ENCODE data around the gene EFCC1. TPM values are rescaled to one million over a fixed set of nuclear protein-coding genes. Genes with fewer than 3 reads are reported as not detected.

EFCC1 gene
- total RNA-seq, 2 experiments from 2014 or later, result not detected

DNA sequence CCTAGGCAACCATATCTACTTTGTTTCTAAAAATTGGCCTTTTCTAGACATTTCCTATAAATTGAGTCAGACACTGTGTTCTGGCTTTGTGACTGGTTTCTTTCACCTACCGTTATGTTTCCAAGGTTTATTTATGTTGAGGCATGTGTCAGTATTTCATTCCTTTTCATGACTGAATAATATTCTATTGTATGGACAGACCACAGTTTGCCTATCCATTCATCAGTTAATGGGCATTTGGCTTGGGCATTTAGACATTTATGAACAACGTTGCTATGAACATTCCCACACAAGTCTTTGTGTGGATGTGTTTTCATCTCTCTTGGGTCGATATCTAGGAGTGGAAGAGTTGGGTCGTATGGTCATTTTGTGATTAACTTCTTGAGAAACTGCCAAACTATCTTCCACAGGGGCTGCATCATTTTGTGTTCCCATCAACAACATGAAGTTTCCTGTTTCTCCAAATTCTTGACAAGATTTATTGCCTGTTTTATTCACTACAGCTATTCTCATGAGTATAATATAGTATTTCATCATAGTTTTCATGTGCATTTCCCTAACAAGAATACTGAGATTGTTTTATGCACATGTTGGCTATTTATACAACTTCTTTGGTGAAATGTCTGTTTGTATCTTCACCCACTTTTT, 3.5 kb upstream of the EFCC1 start:
- Mint-ChIP-seq H3K9me3 (no peaks in the 10 kb centered on the region), H3K36me3 (ENCODE audit: low read depth) (no peaks in the 10 kb centered on the region), H3K27ac (no peak overlapping the region), H3K27me3 (peaks cover 39% of the 10 kb centered on the region), H3K4me1 (peaks cover 24% of the 10 kb centered on the region), H3K4me3 (no peak overlapping the region)
- no peak for DNase-seq
- ChIA-PET POLR2A (interaction anchor here (0.9 to 3.4 kb wide), 3 partner anchors 10 to 19 kb away, joined by 3 to 13 read pairs (median 3); no protein-coding TSS in a partner anchor), CTCF (interaction anchor here (1.3 to 3.3 kb wide), 2 partner anchors 18 to 29 kb away, joined by 5 to 18 read pairs; no protein-coding TSS in a partner anchor)

DNA sequence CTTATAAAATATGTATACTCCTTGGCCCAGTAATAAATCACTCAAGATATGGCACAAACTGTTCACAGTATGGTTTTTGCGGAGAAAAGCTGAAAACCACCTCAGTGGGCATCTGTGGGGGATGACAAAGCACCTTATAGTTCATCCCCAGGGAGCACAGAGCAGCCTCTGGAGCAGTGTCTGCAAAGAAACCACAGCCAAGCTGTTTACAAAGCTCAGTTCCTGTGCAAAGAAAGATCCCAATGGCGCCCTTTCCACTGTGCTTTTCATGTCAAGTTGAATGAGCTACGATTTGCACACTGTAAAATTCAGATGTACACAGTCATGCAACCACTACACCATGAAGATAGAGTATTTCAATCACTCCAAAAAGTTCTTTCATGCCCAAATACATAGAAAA, 2.5 kb upstream of the EFCC1 start:
- CTCF ChIA-PET, result interaction anchor here (0.6 to 3.3 kb wide), 5 partner anchors 13 to 54 kb away, joined by 3 to 18 read pairs (median 3); no protein-coding TSS in a partner anchor
- no peaks in the 10 kb centered on the region for H3K36me3 Mint-ChIP-seq (ENCODE audit: low read depth)
- H3K27ac Mint-ChIP-seq, result no peak overlapping the region
- no peak overlapping the region for H3K4me3 Mint-ChIP-seq
- DNase-seq, result no peak
- H3K4me1 Mint-ChIP-seq, result peaks cover 26% of the 10 kb centered on the region
- POLR2A ChIA-PET, result interaction anchor here (0.9 to 3.4 kb wide), 3 partner anchors 9 to 18 kb away, joined by 3 to 13 read pairs (median 3); no protein-coding TSS in a partner anchor
- peaks cover 48% of the 10 kb centered on the region for H3K27me3 Mint-ChIP-seq
- no peaks in the 10 kb centered on the region for H3K9me3 Mint-ChIP-seq

DNA sequence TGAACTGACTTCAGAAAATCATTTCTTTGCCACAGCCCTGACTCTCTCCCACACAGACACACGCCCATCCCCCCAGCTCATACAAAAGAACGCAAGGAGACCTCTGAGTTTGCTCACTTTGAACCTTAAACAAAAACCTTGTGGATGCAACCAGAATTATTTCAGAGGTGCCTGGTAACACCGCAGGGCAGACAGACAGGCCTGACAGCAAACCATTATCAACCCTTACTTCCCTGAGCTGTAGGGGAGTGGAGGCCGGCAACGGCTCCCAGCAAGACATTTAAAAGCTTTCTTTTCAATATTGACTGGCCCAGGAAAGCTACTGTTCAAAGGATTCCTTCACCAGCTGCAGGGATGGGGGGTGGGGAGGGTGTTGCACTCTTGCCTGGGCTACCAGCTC, 2.0 kb upstream of the EFCC1 start:
- H3K4me1 Mint-ChIP-seq, result peaks cover 26% of the 10 kb centered on the region
- POLR2A ChIA-PET, result interaction anchor here (1.4 to 3.4 kb wide), 2 partner anchors 13 to 17 kb away, joined by 3 to 13 read pairs; no protein-coding TSS in a partner anchor
- no peaks in the 10 kb centered on the region for H3K9me3 Mint-ChIP-seq
- CTCF ChIA-PET, result interaction anchor here (1.0 to 3.3 kb wide), 4 partner anchors 13 to 53 kb away, joined by 3 to 18 read pairs (median 4); no protein-coding TSS in a partner anchor
- peaks cover 51% of the 10 kb centered on the region for H3K27me3 Mint-ChIP-seq
- DNase-seq, result no peak
- no peak overlapping the region for H3K27ac Mint-ChIP-seq
- no peaks in the 10 kb centered on the region for H3K36me3 Mint-ChIP-seq (ENCODE audit: low read depth)
- H3K4me3 Mint-ChIP-seq, result no peak overlapping the region

DNA sequence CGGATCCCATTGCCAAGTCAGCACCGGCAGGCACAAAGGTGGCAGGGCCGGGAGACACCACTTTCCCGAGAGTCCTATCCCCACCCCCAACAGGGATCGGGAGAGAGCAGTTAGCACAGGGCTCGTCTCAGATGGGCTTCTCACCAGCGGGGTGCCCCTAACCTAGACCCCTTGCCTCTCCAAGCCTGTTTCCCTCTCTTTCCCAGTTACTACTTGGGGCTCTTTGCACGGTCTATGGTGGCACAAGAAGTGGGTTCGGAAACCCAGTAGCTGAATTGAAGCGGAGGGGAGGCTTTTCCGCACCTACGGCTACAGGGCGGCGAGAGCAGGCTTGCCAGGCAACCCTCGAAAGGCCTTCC, 383 bp upstream of the EFCC1 start:
- Mint-ChIP-seq H3K4me3 (no peak overlapping the region), H3K9me3 (no peaks in the 10 kb centered on the region), H3K27ac (no peak overlapping the region), H3K4me1 (peaks cover 34% of the 10 kb centered on the region), H3K27me3 (peaks cover 61% of the 10 kb centered on the region), H3K36me3 (ENCODE audit: low read depth) (no peaks in the 10 kb centered on the region)
- ChIA-PET POLR2A (no interaction called here), CTCF (interaction anchor here (1.8 to 3.3 kb wide), 3 partner anchors 15 to 30 kb away, joined by 5 to 18 read pairs (median 6); no protein-coding TSS in a partner anchor)
- no peak for DNase-seq

DNA sequence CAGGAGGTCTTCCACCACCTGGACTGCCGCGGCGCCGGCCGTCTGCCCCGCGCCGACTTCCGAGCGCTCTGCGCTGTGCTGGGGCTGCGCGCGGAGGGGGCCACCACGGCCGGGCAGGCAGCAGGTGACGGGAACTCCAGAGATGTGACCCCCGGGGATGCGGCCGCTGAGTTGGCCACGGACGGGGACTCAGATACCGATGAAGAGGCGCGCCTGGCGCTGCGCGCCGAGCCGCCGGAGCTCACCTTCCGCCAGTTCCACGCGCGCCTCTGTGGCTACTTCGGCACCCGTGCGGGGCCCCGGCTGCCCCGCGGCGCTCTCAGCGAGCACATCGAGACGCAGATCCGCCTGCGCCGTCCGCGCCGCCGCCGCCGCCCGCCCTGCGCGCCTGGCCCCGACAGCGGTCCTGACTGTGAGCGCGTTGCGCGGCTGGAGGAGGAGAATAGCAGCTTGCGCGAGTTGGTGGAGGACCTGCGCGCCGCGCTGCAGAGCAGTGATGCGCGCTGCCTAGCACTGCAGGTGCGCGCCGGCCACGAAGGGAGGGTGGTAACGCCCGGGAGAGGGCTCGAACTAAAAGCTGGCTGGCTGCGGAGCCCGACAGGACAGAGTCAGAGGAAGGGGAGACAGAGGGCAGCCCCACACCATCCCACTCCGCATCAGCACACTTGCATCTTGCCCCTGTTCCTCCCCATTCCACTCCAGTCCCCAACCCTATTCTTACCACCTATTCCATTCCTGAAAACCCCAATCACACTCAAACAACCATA, 885 bp downstream of the EFCC1 start:
- ChIA-PET CTCF (interaction anchor here (1.3 to 1.8 kb wide), 2 partner anchors 14 to 32 kb away, joined by 3 to 5 read pairs; no protein-coding TSS in a partner anchor), POLR2A (interaction anchor here (4.8 kb wide), 1 partner anchor 14 kb away, joined by 33 read pairs; no protein-coding TSS in a partner anchor)
- Mint-ChIP-seq H3K36me3 (ENCODE audit: low read depth) (no peaks in the 10 kb centered on the region), H3K4me3 (peak overlapping the region; percentile 45), H3K4me1 (peaks cover 37% of the 10 kb centered on the region), H3K27ac (no peak overlapping the region), H3K9me3 (no peaks in the 10 kb centered on the region), H3K27me3 (peaks cover 61% of the 10 kb centered on the region)
- DNase-seq, result no peak

DNA sequence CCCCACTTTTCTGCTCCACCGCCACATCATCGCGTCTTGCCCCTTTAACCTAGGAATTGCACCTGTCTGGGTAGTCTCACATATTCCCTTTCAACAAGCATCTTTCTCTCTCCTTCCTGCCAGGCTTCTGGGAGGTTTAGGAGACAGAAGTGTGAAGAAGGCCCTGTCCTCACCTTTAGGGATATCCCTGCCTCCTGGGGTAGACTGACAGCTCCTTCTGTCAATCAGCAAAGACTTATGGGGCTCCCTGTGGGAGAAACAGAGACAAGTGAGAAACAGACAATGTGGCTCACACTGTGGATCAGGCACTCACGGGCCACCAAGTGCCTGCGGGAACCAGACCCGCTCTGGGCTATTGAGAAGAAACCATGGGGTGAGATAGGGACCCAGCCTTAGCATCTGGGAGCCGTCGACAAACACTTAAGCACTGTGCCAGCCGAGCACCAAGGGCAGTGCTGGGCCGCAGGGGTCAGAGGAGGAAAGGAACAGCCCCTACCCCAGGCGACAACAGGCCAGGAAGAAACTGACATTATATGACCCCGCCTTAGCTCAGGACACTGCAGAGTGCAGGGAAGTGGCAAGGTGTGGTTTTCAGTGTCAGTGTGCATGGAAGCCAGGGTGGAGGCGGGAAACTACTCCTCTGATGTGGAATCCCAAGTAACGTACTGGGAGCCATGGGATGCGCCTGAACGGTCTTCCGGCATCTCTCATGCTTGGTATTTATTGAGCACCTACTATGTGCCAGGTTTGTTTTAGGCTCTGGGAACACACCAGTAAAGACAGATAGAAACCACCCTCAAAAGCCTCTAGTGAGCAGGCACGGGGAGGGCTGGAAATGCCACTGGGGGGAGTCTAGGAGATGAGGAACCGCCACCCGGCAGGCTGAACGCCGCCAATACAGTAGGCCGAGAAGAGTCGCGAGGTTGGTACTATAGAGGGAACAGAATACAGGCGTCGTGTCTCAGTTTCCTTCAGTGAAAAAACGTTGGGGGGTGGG, 1.8 kb downstream of the EFCC1 start:
- Mint-ChIP-seq H3K4me3 (peak overlapping the region; percentile 45), H3K27me3 (peaks cover 56% of the 10 kb centered on the region), H3K36me3 (ENCODE audit: low read depth) (no peaks in the 10 kb centered on the region), H3K4me1 (peaks cover 37% of the 10 kb centered on the region), H3K27ac (no peak overlapping the region), H3K9me3 (no peaks in the 10 kb centered on the region)
- ChIA-PET CTCF (interaction anchor here (1.1 to 1.8 kb wide), 6 partner anchors 9 to 244 kb away, joined by 3 to 10 read pairs (median 4); partner anchors contain the start of gene CFAP92), POLR2A (interaction anchor here (0.9 to 4.8 kb wide), 3 partner anchors 9 to 118 kb away, joined by 3 to 33 read pairs (median 7); partner anchors contain the start of gene CFAP92)
- DNase-seq, result no peak

DNA sequence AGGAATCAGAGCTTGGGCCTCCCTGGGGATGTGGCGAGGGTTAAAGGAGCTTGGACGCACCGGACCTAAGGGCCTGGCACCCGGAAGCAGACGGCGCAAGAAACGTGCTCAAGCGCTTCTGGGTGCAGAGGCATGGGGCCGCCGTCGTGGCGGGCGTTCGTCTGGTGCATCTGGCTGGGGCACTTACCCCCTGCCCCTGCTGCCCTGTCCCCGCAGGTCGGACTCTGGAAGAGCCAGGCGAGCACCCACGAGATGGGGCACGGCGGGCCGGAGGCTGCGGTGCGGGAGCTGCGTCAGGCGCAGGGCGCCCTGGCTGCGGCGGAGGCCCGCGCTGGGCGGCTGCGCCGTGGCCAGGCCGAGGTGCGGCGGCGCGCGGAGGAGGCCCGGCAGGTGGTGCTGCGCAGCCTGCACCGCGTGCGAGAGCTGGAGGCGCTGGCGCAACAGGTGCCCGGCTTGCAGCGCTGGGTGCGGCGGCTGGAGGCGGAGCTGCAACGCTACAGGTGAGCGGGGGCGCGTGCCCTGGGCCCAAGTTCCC, 2.5 kb downstream of the EFCC1 start:
- CTCF ChIA-PET, result interaction anchor here (0.9 to 1.4 kb wide), 6 partner anchors 9 to 243 kb away, joined by 3 to 10 read pairs (median 5); partner anchors contain the start of gene CFAP92
- Mint-ChIP-seq H3K36me3 (ENCODE audit: low read depth) (no peaks in the 10 kb centered on the region), H3K4me3 (no peak overlapping the region), H3K27me3 (peaks cover 50% of the 10 kb centered on the region), H3K27ac (no peak overlapping the region), H3K4me1 (peaks cover 37% of the 10 kb centered on the region), H3K9me3 (no peaks in the 10 kb centered on the region)
- POLR2A ChIA-PET, result interaction anchor here (0.9 to 4.8 kb wide), 4 partner anchors 10 to 313 kb away, joined by 3 to 33 read pairs (median 5); partner anchors contain the start of gene CFAP92
- peak; percentile 47 for DNase-seq

DNA sequence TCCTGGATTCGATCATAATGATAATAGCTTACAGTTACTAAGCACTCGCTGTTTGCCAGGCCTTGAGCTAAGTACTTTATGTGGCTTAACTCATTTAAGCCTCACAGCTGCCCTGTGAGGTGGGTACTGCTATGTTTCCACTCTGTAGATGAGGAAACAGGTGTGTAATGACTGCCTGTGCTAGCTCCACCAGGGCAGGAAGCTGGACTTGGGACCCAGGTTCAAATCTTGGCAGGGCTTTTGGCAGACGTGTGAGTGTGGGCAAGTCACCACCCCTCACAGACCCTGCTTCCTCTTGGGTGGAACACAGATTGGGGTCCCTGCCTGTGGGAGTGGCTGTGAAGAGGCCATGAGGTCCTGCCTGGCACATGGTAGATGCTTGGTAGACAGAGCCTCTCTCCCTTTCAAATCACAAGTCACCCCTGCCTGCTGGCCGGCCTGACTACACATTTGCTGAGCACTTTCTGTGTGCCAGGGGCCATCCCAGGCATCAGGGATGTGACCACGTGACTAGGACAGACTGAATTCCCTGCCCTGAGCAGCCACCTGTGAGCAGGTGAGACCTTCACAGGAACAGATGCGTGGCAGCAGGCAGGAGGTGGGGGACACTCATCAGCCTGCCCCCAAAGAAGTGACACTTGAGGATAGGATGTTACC, 3.7 kb downstream of the EFCC1 start:
- Mint-ChIP-seq H3K4me1 (peaks cover 37% of the 10 kb centered on the region), H3K27ac (no peak overlapping the region), H3K27me3 (peaks cover 42% of the 10 kb centered on the region), H3K4me3 (no peak overlapping the region), H3K9me3 (no peaks in the 10 kb centered on the region), H3K36me3 (ENCODE audit: low read depth) (no peaks in the 10 kb centered on the region)
- CTCF ChIA-PET, result interaction anchor here (0.9 to 3.0 kb wide), 7 partner anchors 8 to 312 kb away, joined by 3 to 15 read pairs (median 6); a partner anchor contains a TSS
- POLR2A ChIA-PET, result interaction anchor here (0.8 to 4.8 kb wide), 4 partner anchors 9 to 11 kb away, joined by 3 to 33 read pairs (median 5); partner anchors contain the start of gene CFAP92
- no peak for DNase-seq

DNA sequence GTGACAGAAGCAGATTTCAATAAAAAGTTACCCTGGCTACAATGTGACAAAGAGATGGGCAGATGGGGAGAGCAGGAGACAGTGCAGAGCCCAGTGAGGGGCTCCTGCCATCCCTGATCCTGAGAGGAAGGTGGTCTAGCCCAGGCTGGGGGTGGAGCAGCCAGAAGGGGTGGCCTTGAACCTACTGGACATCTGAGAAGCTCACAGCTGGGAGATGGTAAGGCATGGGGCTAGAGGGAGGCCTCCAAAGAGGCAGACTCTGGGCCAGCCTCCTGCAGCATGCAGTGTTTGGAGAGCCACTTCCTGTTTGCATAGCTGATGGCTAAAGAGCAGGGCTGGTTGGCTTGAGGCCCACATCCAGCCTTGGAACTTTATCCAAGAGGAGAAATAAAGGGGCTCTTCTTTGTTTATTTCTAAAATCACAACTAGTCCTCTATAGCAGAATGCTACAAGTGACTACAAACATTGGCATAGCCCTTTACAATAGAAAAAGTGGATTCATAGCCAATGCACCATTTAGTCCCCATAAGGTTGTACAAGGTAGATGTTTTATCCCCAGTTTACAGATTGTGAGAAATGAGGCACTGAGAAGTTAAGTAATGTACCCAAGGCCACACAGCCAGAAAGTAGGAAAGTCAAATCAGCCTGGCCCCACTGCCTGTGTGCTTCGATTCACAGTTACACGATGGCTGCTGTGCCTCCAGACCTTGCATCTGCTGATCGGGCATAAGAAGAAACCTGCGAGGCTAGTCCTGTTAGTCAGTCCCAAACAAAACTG, 4.6 kb downstream of the EFCC1 start:
- no peak for DNase-seq
- Mint-ChIP-seq H3K9me3 (no peaks in the 10 kb centered on the region), H3K36me3 (ENCODE audit: low read depth) (no peaks in the 10 kb centered on the region), H3K4me1 (peaks cover 35% of the 10 kb centered on the region), H3K4me3 (no peak overlapping the region), H3K27me3 (peaks cover 33% of the 10 kb centered on the region), H3K27ac (no peak overlapping the region)
- ChIA-PET POLR2A (interaction anchor here (1.1 to 4.8 kb wide), 2 partner anchors 8 to 10 kb away, joined by 3 to 33 read pairs; no protein-coding TSS in a partner anchor), CTCF (interaction anchor here (1.1 to 3.0 kb wide), 4 partner anchors 11 to 311 kb away, joined by 3 to 15 read pairs (median 6); a partner anchor contains a TSS)

DNA sequence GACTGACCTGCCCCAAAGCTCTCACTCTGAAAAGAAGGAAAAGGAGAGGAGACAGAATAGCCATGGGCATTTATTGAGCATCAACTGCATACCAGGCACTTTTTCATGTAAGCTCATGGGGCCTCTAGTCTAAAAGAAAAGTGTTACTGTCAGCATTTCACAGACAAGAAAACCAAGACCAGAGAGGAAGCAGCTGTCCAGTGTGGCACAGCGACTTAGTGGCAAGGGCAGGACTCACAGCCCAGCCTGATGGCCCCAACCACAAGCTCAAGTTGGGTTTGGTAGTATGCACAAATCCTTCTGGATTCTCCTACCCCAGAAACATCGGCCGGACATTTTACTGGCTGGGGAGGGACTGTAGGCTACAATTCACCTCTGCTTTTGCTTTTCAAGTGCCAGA, 5.8 kb downstream of the EFCC1 start:
- H3K36me3 Mint-ChIP-seq (ENCODE audit: low read depth), result no peaks in the 10 kb centered on the region
- DNase-seq, result no peak
- H3K27ac Mint-ChIP-seq, result no peak overlapping the region
- ChIA-PET CTCF (interaction anchor here (0.8 to 3.0 kb wide), 5 partner anchors 10 to 46 kb away, joined by 3 to 15 read pairs (median 5); partner anchors contain the start of gene CFAP92), POLR2A (interaction anchor here (0.8 to 1.7 kb wide), 3 partner anchors 9 to 20 kb away, joined by 3 to 7 read pairs (median 4); no protein-coding TSS in a partner anchor)
- peaks cover 31% of the 10 kb centered on the region for H3K27me3 Mint-ChIP-seq
- no peak overlapping the region for H3K4me3 Mint-ChIP-seq
- no peaks in the 10 kb centered on the region for H3K9me3 Mint-ChIP-seq
- peaks cover 34% of the 10 kb centered on the region for H3K4me1 Mint-ChIP-seq

Measured in activated CD4-positive, alpha-beta memory T cell treated with anti-CD3 and anti-CD28 coated beads, Interleukin-2, amount 10 ng/mL, durations not matched to agents 7 days and 5 days (primary cell).